Adrenal gland (tissue), 5 donors: ENCODE results near the gene PLCB1.

Source experiments
- POLR2A ChIP-seq, 2 donors: fragments of 450-650 bp; IDR thresholded peaks; one replicate each; pipeline ENCODE4 v1.6.1; 2017; ENCODE audit warnings: antibody characterized with exemption in 2 of 2, mild to moderate bottlenecking in 2 of 2, moderate library complexity in 1 of 2
- TF ChIP-seq, protein P1 (sequence below), 6 experiments: fragments of 450-650 bp in 4 of 6; fragments of 200-600 bp in 2 of 6; sonication (generic) in 1 of 6; IDR thresholded peaks; 1 replicate in 5 of 6; 2 replicates in 1 of 6; pipeline versions ENCODE4 v1.5.1 to v1.8.0; 2016 to 2021; ENCODE audit warnings: antibody characterized with exemption in 6 of 6, mild to moderate bottlenecking in 2 of 6, moderate library complexity in 1 of 6
- donor health status: DM: no; HTN: no; CAD: no.

DNA sequence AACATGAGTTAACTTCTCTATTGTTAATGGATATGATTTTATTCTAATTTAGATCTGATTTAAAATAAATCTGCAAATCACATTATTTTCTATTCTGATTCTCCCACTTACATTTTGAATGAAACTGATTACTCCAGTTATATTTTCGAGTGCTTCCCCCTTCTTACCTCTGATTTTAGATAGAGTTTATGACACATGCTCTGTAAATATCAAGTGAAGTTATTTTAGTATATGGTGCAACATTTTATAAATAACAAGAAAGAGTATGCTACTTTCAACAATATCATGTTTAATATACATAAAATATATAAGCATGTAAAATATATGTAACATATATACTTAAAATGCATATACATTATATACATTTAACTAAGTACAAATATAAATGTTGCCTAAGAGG lies 38.9 kb downstream of the PLCB1 start:
- TF ChIP-seq, protein P1, sequence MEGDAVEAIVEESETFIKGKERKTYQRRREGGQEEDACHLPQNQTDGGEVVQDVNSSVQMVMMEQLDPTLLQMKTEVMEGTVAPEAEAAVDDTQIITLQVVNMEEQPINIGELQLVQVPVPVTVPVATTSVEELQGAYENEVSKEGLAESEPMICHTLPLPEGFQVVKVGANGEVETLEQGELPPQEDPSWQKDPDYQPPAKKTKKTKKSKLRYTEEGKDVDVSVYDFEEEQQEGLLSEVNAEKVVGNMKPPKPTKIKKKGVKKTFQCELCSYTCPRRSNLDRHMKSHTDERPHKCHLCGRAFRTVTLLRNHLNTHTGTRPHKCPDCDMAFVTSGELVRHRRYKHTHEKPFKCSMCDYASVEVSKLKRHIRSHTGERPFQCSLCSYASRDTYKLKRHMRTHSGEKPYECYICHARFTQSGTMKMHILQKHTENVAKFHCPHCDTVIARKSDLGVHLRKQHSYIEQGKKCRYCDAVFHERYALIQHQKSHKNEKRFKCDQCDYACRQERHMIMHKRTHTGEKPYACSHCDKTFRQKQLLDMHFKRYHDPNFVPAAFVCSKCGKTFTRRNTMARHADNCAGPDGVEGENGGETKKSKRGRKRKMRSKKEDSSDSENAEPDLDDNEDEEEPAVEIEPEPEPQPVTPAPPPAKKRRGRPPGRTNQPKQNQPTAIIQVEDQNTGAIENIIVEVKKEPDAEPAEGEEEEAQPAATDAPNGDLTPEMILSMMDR (IDR thresholded peaks at IDR 0.05), result no peak
- no peak for TF ChIP-seq POLR2A (IDR thresholded peaks at IDR 0.05)
